Motor neuron (in vitro differentiated cells): ENCODE results near the gene ARL13A. TPM values are rescaled to one million over a fixed set of nuclear protein-coding genes. Genes with fewer than 3 reads are reported as not detected.
A peak's percentile ranks its signal among the peaks of the same experiment; 100 is the strongest.

Experiments used
- ATAC-seq, 8 experiments: fragments of 200-7000 bp; cut with Tn5 transposase; replicated peaks in 6 of 8; 2 replicates each; pipeline ENCODE4 v1.8.0; 2021; ENCODE audit warnings: mild to moderate bottlenecking in 8 of 8, moderate library complexity in 8 of 8
- H3K27ac ChIP-seq, 2 donors: fragments of 250-450 bp; sonication (Bioruptor Pico); 2 replicates each; pipeline ENCODE4 v1.9.0; 2021; ENCODE audit warnings: antibody characterized with exemption in 2 of 2, mild to moderate bottlenecking in 2 of 2, moderate library complexity in 1 of 2
- H3K4me1 ChIP-seq, 2 donors: fragments of 250-450 bp; sonication (Bioruptor Pico); replicated peaks in 1 of 2; 2 replicates each; pipeline ENCODE4 v1.6.1; 2021; ENCODE audit warnings: antibody characterized with exemption in 2 of 2, mild to moderate bottlenecking in 2 of 2, moderate library complexity in 1 of 2
- H3K4me3 ChIP-seq, 5 donors: fragments of 250-450 bp; sonication (Bioruptor Pico); 2 replicates each; pipeline ENCODE4 v1.9.0; 2021; ENCODE audit warnings: antibody characterized with exemption in 5 of 5, mild to moderate bottlenecking in 5 of 5, moderate library complexity in 4 of 5
- WGBS, 10 experiments: fragments of 450-650 bp; shearing (Covaris generic); methylation state at CpG; one replicate each; pipeline ENCODE4 v1.0.0; 2022; 5-methylcytosine and 5-hydroxymethylcytosine counted together
- in situ Hi-C, 9 experiments: fragments of 400-800 bp; cut with MboI; loops; one replicate each; pipeline ENCODE4 v1.15.0; 2021; ENCODE audit warnings: low sequenced_read_pairs in 9 of 9, low pct_unique_long_range_greater_than_20kb in 2 of 9; ENCODE audit not compliant: unreplicated experiment in 9 of 9
- total RNA-seq, 8 experiments: library from RNA; unstranded; fragments of 300-600 nt; gene quantifications; 2 replicates each; pipeline versions ENCODE4 v1.2.3 to v1.2.4, GENCODE V29; 2022

The ARL13A gene
- total RNA-seq = not detected

DNA sequence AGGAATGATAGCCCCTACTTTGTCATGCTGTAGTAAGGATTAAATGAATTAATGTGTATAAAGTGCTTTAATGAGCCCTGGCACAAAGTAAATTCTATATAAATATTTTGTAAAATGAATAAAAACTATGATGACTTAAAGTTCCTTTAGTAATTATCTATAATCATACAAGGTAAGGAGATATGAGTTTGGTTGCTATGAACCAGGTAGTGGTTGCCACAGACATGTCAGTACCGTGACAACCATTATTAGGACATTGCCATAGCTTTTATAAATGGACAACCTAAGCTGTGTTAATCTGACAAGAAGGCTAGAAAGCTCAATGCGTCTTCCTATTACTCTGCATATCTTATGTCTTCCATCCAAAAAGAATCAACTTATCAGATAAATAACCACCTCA is at the start of gene ARL13A:
Gene ARL13A (plus strand): TSS at position 301 of the 400 bp plus-strand sequence. CDS start 3,982 bp downstream, outside the sequence.
- H3K27ac ChIP-seq = no peak within 1 kb of the TSS
- WGBS, 10 experiments = 0 to 100% (median 72%) methylated on average over 1 to 2 of the region's 2 CpGs; no CpG with 5 or more reads in 4 of the 10 experiments
- in situ Hi-C loops = no loop called here
- ATAC-seq = no peak
- no peaks in the 10 kb centered on the region for H3K4me1 ChIP-seq
- H3K4me3 ChIP-seq = no peak within 1 kb of the TSS

DNA sequence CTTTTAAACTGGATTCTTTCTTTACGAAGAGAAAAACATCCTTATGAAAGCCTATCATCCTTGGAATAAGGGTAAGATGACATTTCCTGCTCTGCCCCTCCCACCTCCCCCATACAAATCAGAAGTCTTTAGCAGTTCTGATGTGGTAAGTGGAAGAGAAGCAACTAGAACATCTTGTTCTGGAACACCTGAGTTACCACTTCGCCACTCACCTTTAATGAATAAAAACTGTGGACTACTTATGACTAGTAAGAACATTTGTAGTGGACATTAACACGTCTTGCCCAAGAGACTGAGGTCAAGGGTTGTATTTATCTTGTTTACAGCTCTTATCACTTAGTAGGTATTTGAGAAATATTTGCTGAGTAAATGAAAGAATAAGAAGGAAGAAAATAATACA is 45.1 kb upstream of the ARL13A start:
- Histone ChIP-seq H3K4me1 (no peaks in the 10 kb centered on the region), H3K4me3 (no peak overlapping the region), H3K27ac (no peak overlapping the region)
- no peak for ATAC-seq
- WGBS, 10 experiments = 0 to 67% (median 28%) methylated on average over 1 to 2 of the region's 3 CpGs; no CpG with 5 or more reads in 6 of the 10 experiments
- in situ Hi-C loops = no loop called here

DNA sequence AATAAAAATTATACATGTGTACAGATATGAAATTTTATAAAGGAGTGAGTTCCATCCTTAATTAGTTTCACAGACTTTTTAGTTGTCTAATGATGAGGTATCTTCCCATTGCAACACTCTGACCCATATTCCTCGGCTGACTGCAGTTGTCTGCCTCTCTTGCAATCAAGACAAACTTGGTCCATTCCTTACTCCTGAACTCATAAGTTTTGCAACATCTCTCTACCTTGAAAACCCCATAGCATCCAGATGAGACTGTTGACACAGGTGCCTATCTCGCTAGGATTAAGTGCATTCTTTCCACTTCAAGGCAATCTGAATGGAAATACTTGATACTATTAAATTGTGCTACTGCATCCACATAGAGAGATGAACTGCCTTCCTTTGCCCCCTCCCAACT is 43.1 kb upstream of the ARL13A start:
- in situ Hi-C loops = no loop called here
- no peak for ATAC-seq
- 56 to 100% (median 82%) methylated on average over 1 to 2 of the region's 2 CpGs; no CpG with 5 or more reads in 6 of the 10 experiments for WGBS, 10 experiments

DNA sequence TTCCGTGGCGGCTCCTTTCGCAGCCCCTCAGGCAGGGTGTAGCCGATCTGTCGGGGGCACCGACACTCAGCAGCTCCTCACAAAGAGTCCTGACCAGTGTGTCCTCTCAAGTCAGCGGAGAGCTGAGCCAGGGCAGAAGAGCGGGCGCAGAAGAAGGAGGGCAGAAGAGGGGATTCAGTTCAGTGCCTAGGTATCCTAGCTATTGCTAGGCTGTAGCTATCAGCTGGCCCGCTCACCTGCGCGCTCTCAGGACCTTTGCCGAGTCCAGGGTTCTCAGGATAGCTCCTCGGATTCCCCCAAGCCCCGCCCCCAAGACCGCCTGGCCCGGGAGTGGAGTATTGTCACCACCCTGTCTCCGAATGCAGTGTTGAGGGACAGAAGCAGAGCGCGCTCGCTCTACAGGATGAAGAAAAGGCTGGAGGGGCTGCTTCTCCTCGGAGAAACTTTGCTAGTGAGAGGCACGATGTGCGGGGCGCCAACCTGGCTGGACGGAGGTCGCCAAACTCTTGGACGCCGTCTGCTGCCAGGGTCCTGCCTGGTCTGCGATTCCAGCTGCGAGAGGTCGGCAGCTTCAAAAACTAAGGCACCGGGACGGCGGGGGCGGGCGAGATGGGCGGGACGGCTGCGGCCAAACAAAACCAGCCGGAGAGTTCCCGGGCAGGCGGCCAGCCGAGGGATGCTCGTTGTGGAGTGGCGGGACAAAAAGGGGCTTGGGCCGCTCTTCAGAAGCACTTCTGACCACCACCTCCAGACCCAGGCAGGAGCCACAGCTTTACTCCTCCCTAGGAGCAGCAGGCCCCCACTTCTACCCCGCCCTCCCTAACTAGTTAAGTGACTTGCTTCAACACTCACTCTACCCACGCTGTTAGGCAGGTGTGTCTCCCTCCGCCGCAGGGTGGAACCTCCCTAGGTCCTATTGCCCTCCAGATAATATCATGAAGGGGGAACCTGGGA is 40.6 kb upstream of the ARL13A start, which contains the start of gene XKRX:
Gene XKRX (minus strand): TSS at position 258 of the 954 bp plus-strand sequence. CDS start 613 bp downstream, outside the sequence.
- H3K4me3 ChIP-seq = peak within 1 kb of the TSS; percentile 25 to 35 (median 30)
- peak; percentile 57 to 86 (median 64) for ATAC-seq
- no peak within 1 kb of the TSS for H3K27ac ChIP-seq
- WGBS, 10 experiments = 0 to 30% (median 14%) methylated on average over 1 to 13 of the region's 51 CpGs; no CpG with 5 or more reads in 6 of the 10 experiments
- in situ Hi-C loops = no loop called here
- no peaks in the 10 kb centered on the region for H3K4me1 ChIP-seq

More for the DNA sequence above, 43.1 kb upstream of the ARL13A start:
- Histone ChIP-seq H3K4me1 (no peaks in the 10 kb centered on the region), H3K4me3 (no peak overlapping the region), H3K27ac (no peak overlapping the region)

DNA sequence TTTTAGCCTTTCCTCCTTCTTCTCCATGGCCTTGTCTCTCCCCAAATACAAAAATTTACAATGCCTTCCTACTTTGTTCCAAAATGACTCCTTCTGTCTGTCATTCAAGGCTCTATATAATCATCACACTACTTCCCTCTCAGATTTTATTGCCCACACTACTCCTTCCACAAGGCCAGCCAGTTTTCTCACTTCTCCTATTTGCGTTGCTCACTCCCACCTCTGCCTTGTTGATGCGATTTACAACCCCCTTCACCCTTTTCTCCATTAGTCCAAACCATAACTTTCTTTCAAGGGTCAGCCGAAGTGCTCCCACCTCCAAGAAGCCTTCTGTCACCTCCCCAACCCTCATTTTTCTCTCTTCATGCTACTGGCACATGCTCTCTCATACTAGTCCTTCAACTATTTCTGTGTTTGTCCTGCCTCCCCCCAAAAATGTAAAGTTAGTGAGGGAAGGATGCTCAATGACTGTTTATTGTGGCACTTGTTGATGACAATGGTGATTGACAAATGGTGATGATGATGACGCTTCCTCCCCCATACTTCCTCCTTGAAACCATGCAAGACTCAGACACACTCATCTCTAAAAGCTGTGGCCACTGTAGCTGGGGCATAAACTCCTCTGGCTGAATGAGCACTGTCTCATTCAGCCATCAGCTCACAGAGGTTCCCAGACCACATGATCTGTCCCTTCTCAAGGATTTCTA is 38.1 kb upstream of the ARL13A start:
- in situ Hi-C loops = no loop called here
- WGBS, 10 experiments = 39 to 94% (median 60%) methylated on average over 1 to 3 of the region's 4 CpGs; no CpG with 5 or more reads in 3 of the 10 experiments
- ATAC-seq = no peak

DNA sequence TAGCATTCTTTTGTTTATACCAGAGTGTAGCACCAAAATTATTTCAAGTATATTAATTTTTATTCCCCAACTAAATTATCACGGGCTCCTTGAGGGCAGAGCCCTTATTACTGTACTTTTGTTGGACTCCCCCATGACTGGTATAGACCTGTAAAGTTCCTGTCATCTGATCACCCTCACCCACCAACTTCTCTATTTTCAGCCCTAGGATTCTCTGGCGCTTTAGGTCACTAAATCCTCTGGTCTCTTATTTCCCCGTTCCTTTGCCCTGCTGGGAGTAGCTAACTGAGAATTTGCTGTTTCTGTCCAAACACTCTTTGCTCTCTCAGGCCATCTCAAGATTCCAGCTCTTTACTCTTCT is 37.6 kb upstream of the ARL13A start:
- in situ Hi-C loops = no loop called here
- ATAC-seq = no peak

More for the DNA sequence above, 38.1 kb upstream of the ARL13A start:
- Histone ChIP-seq H3K27ac (no peak overlapping the region), H3K4me1 (no peaks in the 10 kb centered on the region), H3K4me3 (no peak overlapping the region)

DNA sequence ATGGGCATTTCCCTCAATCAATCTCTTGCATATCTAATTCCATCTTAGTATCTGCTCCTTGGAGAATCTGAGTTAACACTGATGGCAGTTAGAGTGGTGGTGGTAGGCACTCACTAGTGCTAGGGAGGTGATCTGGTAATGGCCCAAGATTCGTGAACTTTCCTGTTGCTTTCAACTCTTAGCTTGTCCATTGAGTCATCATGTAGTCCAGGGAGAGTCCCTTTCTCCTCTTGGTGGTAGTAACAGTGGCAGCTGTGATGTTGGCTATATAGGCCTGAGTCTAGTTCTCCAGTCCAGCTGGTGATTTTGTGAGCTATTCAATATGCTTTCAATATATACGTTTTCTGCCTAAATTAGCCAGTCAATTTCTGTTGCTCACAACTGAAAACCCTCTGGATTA is 33.7 kb upstream of the ARL13A start:
- WGBS, 10 experiments = 47 to 80% (median 71%) methylated on average over 1 to 2 of the region's 2 CpGs; no CpG with 5 or more reads in 6 of the 10 experiments
- H3K4me3 ChIP-seq = no peak overlapping the region
- in situ Hi-C loops = no loop called here
- ATAC-seq = no peak
- H3K4me1 ChIP-seq = no peaks in the 10 kb centered on the region
- no peak overlapping the region for H3K27ac ChIP-seq

More for the DNA sequence above, 37.6 kb upstream of the ARL13A start:
- no peaks in the 10 kb centered on the region for H3K4me1 ChIP-seq
- WGBS, 10 experiments = 43 to 100% (median 79%) methylated on average over 1 to 3 of the region's 3 CpGs; no CpG with 5 or more reads in 6 of the 10 experiments
- no peak overlapping the region for H3K4me3 ChIP-seq
- no peak overlapping the region for H3K27ac ChIP-seq

DNA sequence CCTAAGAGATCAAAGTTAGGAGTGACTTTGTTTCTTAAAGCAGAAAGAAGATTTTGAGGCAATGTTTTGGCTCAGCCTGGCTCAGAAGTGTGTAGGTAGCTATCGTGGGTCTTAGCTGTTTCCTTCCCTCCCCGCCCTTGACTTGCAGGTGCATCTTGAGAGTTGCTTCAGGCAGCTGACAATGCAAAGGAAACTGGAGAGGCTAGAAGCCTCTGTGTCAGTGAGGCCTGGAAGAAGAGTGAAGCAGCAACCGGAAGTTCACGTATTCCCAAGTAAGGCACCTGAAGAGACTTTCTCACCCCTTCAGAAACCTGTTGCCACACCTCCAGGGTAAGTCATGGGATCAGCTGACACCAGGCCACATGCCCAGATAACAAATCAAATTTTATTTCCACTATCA is 30.2 kb upstream of the ARL13A start:
- in situ Hi-C loops = no loop called here
- ATAC-seq = no peak

DNA sequence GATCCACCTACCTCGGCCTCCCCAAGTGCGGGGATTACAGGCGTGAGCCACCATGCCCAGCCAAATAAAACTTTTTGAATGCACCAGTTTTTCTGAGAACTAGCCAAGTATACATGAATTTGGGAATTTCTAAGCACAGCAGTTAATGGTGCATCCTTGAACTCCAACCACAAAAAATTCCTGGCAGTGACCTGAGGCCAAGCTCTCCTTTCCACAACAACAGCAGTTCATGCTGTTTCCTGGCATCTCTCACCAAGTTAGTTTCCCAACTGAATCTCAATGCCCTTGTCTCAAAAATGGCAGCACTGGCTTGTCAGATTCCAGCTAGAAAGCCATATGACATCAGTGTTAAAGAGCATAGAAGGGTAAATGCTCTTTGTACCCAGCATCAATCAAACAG is 24.9 kb upstream of the ARL13A start:
- no CpG with 5 or more reads among the region's 3 CpGs for WGBS, 10 experiments
- in situ Hi-C loops = no loop called here
- Histone ChIP-seq H3K27ac (no peak overlapping the region), H3K4me3 (no peak overlapping the region), H3K4me1 (no peaks in the 10 kb centered on the region)
- ATAC-seq = no peak

More for the DNA sequence above, 30.2 kb upstream of the ARL13A start:
- 20 to 50% (median 50%) methylated on average over 1 to 3 of the region's 4 CpGs; no CpG with 5 or more reads in 7 of the 10 experiments for WGBS, 10 experiments
- Histone ChIP-seq H3K27ac (no peak overlapping the region), H3K4me1 (no peaks in the 10 kb centered on the region), H3K4me3 (no peak overlapping the region)

DNA sequence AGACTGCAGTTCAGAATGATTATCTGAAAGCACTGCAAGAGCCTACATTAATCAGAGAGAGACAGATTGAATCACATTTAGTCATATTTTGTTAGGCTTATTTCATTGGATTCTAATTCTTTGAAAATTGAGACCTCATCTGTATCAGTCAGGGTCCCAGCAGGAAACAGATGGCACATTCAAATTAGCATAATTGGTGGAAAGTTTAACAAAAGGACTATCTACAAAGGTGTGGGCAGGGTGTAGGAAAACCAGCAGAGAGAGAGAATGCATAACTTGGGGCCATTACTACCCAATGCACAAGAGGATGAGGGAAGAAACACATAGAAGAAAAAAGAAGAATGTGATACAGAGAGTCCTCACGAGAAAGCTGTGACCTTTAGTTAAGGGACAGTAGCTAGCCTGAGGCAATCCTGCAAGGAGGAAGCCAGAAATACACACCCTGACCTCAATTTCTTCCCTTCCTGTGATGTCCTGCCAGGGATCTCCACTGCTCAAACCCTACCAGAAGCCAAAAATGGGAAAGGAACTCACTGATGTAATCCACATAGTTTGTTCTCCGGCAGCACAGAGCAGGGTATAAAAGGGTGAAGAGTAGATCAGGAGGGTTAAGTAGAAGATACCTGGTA is 23.1 kb upstream of the ARL13A start:
- Histone ChIP-seq H3K4me3 (no peak overlapping the region), H3K27ac (no peak overlapping the region), H3K4me1 (no peaks in the 10 kb centered on the region)
- ATAC-seq = peak in 3 of 8 experiments; percentile 50 to 64 (median 60)
- in situ Hi-C loops = no loop called here
- WGBS, 10 experiments = 0 to 33% (median 17%) methylated on average over 1 to 2 of the region's 2 CpGs; no CpG with 5 or more reads in 6 of the 10 experiments

DNA sequence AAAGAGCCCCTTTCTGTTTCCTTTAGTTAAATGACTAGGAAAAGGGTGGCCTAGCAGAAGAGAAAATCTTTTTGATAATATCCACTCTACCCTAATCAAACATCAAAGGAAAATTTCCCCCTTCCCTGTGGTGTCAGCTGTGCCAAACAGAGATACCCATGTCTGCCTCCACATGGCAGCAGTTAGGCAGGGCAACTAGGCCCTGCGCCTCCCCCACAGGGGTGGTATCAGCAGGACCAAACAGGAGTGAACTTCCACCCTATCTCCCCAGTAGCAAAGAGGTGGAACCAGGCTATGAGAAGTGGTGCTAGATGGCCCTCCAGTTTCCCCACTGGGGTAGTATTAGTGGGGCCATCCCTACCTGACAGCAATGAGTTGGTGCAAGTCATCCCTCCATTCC is 21.0 kb upstream of the ARL13A start:
- no peak for ATAC-seq
- Histone ChIP-seq H3K27ac (no peak overlapping the region), H3K4me3 (no peak overlapping the region), H3K4me1 (no peaks in the 10 kb centered on the region)
- no CpG with 5 or more reads among the region's 1 CpG for WGBS, 10 experiments
- in situ Hi-C loops = no loop called here

DNA sequence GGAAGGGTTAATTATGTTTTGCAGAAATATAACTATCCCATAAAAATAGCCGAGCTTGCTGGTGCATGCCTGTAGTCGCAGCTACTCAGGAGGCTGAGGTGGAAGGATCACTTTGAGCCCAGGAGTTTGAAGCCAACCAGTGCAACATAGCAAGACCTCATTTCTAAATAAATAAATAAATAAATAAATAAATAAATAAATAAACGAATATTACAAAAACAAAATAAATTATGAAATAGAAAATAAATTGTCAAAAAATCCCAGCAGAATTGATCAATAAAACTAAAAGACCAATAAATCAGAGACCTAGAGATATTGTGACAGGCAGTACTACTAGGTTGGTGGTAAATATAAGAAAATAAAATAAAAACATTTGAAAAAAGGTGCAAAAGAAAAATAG is 6.7 kb upstream of the ARL13A start:
- 13 to 94% (median 55%) methylated on average over 3 of the region's 3 CpGs; no CpG with 5 or more reads in 3 of the 10 experiments for WGBS, 10 experiments
- Histone ChIP-seq H3K27ac (no peak overlapping the region), H3K4me3 (no peak overlapping the region), H3K4me1 (no peaks in the 10 kb centered on the region)
- in situ Hi-C loops = no loop called here
- ATAC-seq = no peak

DNA sequence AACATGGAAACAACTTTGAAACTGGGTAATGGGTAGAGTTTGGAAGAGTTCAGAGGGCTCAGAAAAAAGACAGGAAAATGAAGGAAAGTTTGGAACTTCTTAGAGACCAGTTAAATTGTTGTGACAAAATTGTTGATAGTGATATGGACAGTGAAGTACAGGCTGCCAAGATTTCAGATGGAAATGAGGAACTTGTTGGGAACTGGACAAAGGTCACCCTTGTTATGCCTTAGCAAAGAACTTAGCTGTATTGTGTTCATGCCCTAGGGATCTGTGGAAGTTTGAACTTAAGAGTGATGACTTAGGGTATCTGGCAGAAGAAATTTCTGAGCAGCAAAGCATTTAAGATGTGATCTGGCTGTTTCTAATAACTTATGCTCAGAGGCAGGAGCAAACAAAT is 5.1 kb upstream of the ARL13A start:
- Histone ChIP-seq H3K4me3 (no peak overlapping the region), H3K4me1 (no peaks in the 10 kb centered on the region), H3K27ac (no peak overlapping the region)
- ATAC-seq = no peak
- in situ Hi-C loops = no loop called here
